Naive thymus-derived CD4-positive, alpha-beta T cell (primary cell): ENCODE data around the gene CENPH. TPM values are rescaled to one million over a fixed set of nuclear protein-coding genes. Genes with fewer than 3 reads are reported as not detected.
A peak's percentile ranks its signal among the peaks of the same experiment; 100 is the strongest.
"Not testable (repeated sequence)": the region's sequence is repeated elsewhere in the genome, so short reads cannot be mapped to it uniquely, and the experiment has no call there.

ENCODE experiments used
- ATAC-seq: fragments of 150-1000 bp; cut with Tn5 transposase; 2 replicates; pipeline ENCODE4 v1.10.0; 2021; ENCODE audit warnings: mild to moderate bottlenecking, moderate library complexity
- CTCF ChIA-PET: fragments of 350-600 bp; sonication (Branson Sonifier 250); formaldehyde crosslinking; loops from one replicate; lab custom pipeline; 2021; ENCODE audit warnings: antibody characterized with exemption; lab: Charles Lee
- POLR2A ChIA-PET: fragments of 350-600 bp; sonication (Branson Sonifier 250); formaldehyde crosslinking; loops from one replicate; lab custom pipeline; 2021; ENCODE audit warnings: antibody characterized with exemption, inconsistent platforms; lab: Charles Lee
- DNase-seq, 9 donors: peaks; one replicate each; pipeline versions ENCODE4 v3.0.0 to v3.0.0-alpha.2; 2020 to 2022; ENCODE audit warnings: mixed read lengths in 1 of 9
- H3K27ac ChIP-seq: one replicate; pipeline ENCODE4 v1.7.0; 2013; ENCODE audit warnings: mild to moderate bottlenecking, low read depth, low read length, moderate library complexity
- H3K27me3 ChIP-seq, 2 donors: one replicate each; pipeline ENCODE4 v1.7.0; 2013; ENCODE audit warnings: low read length in 2 of 2, mild to moderate bottlenecking in 2 of 2, moderate library complexity in 2 of 2; ENCODE audit not compliant: control insufficient read depth in 2 of 2, insufficient read depth in 2 of 2
- H3K36me3 ChIP-seq, 3 experiments: 1 replicate in 2 of 3; 2 replicates in 1 of 3; pipeline ENCODE4 v1.7.0; 2013; ENCODE audit warnings: low read length in 3 of 3, mild to moderate bottlenecking in 3 of 3, moderate library complexity in 1 of 3; ENCODE audit not compliant: insufficient read depth in 3 of 3, control insufficient read depth in 2 of 3
- H3K4me1 ChIP-seq, 2 donors: one replicate each; pipeline ENCODE4 v1.7.0; 2013; ENCODE audit warnings: low read length in 2 of 2, mild to moderate bottlenecking in 2 of 2, moderate library complexity in 1 of 2; ENCODE audit not compliant: control insufficient read depth in 2 of 2, insufficient read depth in 2 of 2
- H3K4me3 ChIP-seq: 2 replicates; pipeline ENCODE4 v1.7.0; 2013; ENCODE audit warnings: mild to moderate bottlenecking, low read length
- H3K9me3 ChIP-seq, 3 experiments: 1 replicate in 2 of 3; 2 replicates in 1 of 3; pipeline ENCODE4 v1.7.0; 2013; ENCODE audit warnings: low read length in 3 of 3; ENCODE audit not compliant: control insufficient read depth in 2 of 3
- H3K27ac Mint-ChIP-seq, 9 donors: one replicate each; pipeline ENCODE4 v1.8.0; 2020 to 2022; ENCODE audit warnings: mixed read lengths in 9 of 9, mild to moderate bottlenecking in 8 of 9, moderate library complexity in 5 of 9, inconsistent platforms in 2 of 9
- H3K27me3 Mint-ChIP-seq, 5 donors: one replicate each; pipeline ENCODE4 v1.8.0; 2021 to 2022; ENCODE audit warnings: mixed read lengths in 5 of 5, mild to moderate bottlenecking in 1 of 5
- H3K36me3 Mint-ChIP-seq, 5 donors: one replicate each; pipeline ENCODE4 v1.8.0; 2020 to 2022; ENCODE audit warnings: mixed read lengths in 5 of 5, mild to moderate bottlenecking in 3 of 5, inconsistent platforms in 1 of 5
- H3K4me1 Mint-ChIP-seq, 7 donors: one replicate each; pipeline ENCODE4 v1.8.0; 2020 to 2022; ENCODE audit warnings: mixed read lengths in 7 of 7, mild to moderate bottlenecking in 3 of 7, inconsistent platforms in 1 of 7
- H3K4me3 Mint-ChIP-seq, 10 donors: one replicate each; pipeline ENCODE4 v1.8.0; 2020 to 2022; ENCODE audit warnings: mild to moderate bottlenecking in 10 of 10, mixed read lengths in 10 of 10, moderate library complexity in 6 of 10, inconsistent platforms in 2 of 10
- H3K9me3 Mint-ChIP-seq, 11 donors: one replicate each; pipeline ENCODE4 v1.8.0; 2020 to 2022; ENCODE audit warnings: mixed read lengths in 11 of 11, mild to moderate bottlenecking in 4 of 11, inconsistent platforms in 1 of 11, moderate library complexity in 1 of 11
- intact Hi-C, 2 donors: fragments of 100-400 bp; cut with micrococcal nuclease; formaldehyde crosslinking; loops; one replicate each; pipeline ENCODE4 v1.15.1; 2023
- polyA plus RNA-seq, 2 donors: library from polyadenylated mRNA; unstranded; fragments of 300-500 nt; fragmentation: Illumina TruSeq; gene quantifications; one replicate each; pipeline ENCODE4 v1.2.3, GENCODE V29; 2021
- total RNA-seq, 6 experiments: library from RNA in 5 of 6; stranded (reverse) in 5 of 6; gene quantifications; 1 replicate in 5 of 6; 2 replicates in 1 of 6; pipeline ENCODE4 v1.2.3 and lab custom pipeline; 2021 to 2026

The CENPH gene
- 10 to 100 TPM in 1 of 5 experiments, 1 to 10 TPM in 4; 3.4 to 25.3 (median 8.2) TPM for total RNA-seq
- polyA plus RNA-seq, result 10 to 100 TPM in 1 of 2 donors, 1 to 10 TPM in 1; 7.4 to 10.5 TPM
- total RNA-seq (lab: John Stamatoyannopoulos, UW), result 3.4 reads per million, percentile 18 among the genes with 10 or more reads in this experiment

- H3K36me3 ChIP-seq, result peaks cover 0 to 7% (median 0%) of the 10 kb centered on the region in 3 experiments
- H3K27ac Mint-ChIP-seq, result peak within 1 kb of the TSS; percentile 85 to 96 (median 92)
- DNase-seq, result peak; percentile 83 to 92 (median 90)
- peak; percentile 99 for ATAC-seq
- peaks cover 0 to 19% (median 16%) of the 10 kb centered on the region in 7 donors for H3K4me1 Mint-ChIP-seq
- H3K27me3 Mint-ChIP-seq, result no peaks in the 10 kb centered on the region
- H3K9me3 ChIP-seq, result no peaks in the 10 kb centered on the region
- peak within 1 kb of the TSS; percentile 75 for H3K27ac ChIP-seq
- H3K4me1 ChIP-seq, result peaks cover 9 to 11% of the 10 kb centered on the region in 2 donors
- intact Hi-C loops, result loop anchor here (1.0 to 2.0 kb wide), 7 partner anchors 22 to 180 kb away; partner anchors contain the start of genes AK6 (in 2 of the 2), CCDC125 (in 2 of the 2), CCNB1 (in 2 of the 2) and CDK7 (in 2 of the 2)
- H3K4me3 ChIP-seq, result peak within 1 kb of the TSS; percentile 99
- H3K4me3 Mint-ChIP-seq, result peak within 1 kb of the TSS; percentile 86 to 96 (median 92)
- CTCF ChIA-PET, result interaction anchor here (0.6 to 1.0 kb wide), 2 partner anchors 9 to 27 kb away, joined by 3 to 5 read pairs; no protein-coding TSS in a partner anchor
- POLR2A ChIA-PET, result interaction anchor here (1.0 to 2.4 kb wide), 2 partner anchors 22 to 45 kb away, joined by 6 to 11 read pairs; partner anchors contain the start of genes CCNB1 and CDK7
- H3K9me3 Mint-ChIP-seq, result no peaks in the 10 kb centered on the region
- no peaks in the 10 kb centered on the region for H3K27me3 ChIP-seq
- H3K36me3 Mint-ChIP-seq, result peaks cover 0 to 4% (median 2%) of the 10 kb centered on the region in 5 donors
These were observed at the start of gene CENPH for GRCh38 chr5:69189162-69190086. Gene CENPH, plus strand, starts transcription at chr5:69189583. Its CDS starts 52 bp downstream, at chr5:69189635.

GRCh38 chr5:69140239-69140638 lies 49.1 kb upstream of the CENPH start:
- H3K9me3 ChIP-seq, H3K4me3 ChIP-seq, H3K27ac Mint-ChIP-seq, ATAC-seq, H3K36me3 ChIP-seq, intact Hi-C loops, CTCF ChIA-PET, H3K36me3 Mint-ChIP-seq, DNase-seq, H3K27me3 Mint-ChIP-seq, H3K27ac ChIP-seq, H3K4me1 ChIP-seq, H3K27me3 ChIP-seq, H3K4me1 Mint-ChIP-seq, H3K4me3 Mint-ChIP-seq, POLR2A ChIA-PET: not testable (repeated sequence)
- H3K9me3 Mint-ChIP-seq, result peaks cover 0 to 10% (median 8%) of the 10 kb centered on the region in 11 donors

- ATAC-seq (no peak), DNase-seq (no peak)
- H3K9me3 ChIP-seq, result no peaks in the 10 kb centered on the region
- peaks cover 0 to 7% (median 0%) of the 10 kb centered on the region in 5 donors for H3K36me3 Mint-ChIP-seq
- intact Hi-C loops, result no loop called here
- no peak overlapping the region for H3K4me3 Mint-ChIP-seq
- no peaks in the 10 kb centered on the region for H3K36me3 ChIP-seq
- H3K4me1 Mint-ChIP-seq, result no peaks in the 10 kb centered on the region
- ChIA-PET CTCF (interaction anchor here (0.7 kb wide), 1 partner anchor 120 kb away, joined by 3 read pairs; no protein-coding TSS in a partner anchor), POLR2A (no interaction called here)
- no peak overlapping the region for H3K27ac Mint-ChIP-seq
- H3K4me1 ChIP-seq, result no peaks in the 10 kb centered on the region
- no peaks in the 10 kb centered on the region for H3K27me3 Mint-ChIP-seq
- H3K4me3 ChIP-seq, result no peak overlapping the region
- H3K9me3 Mint-ChIP-seq, result peaks cover 0 to 10% (median 8%) of the 10 kb centered on the region in 11 donors
- H3K27ac ChIP-seq, result no peak overlapping the region
- H3K27me3 ChIP-seq, result no peaks in the 10 kb centered on the region
These were observed 48.6 kb upstream of the CENPH start for GRCh38 chr5:69140827-69141226.

- H3K4me3 ChIP-seq, H3K27ac Mint-ChIP-seq, H3K4me1 Mint-ChIP-seq, ATAC-seq, H3K4me3 Mint-ChIP-seq, POLR2A ChIA-PET, H3K9me3 ChIP-seq, intact Hi-C loops, H3K27me3 Mint-ChIP-seq, H3K4me1 ChIP-seq, H3K36me3 ChIP-seq, H3K9me3 Mint-ChIP-seq, DNase-seq, CTCF ChIA-PET, H3K27me3 ChIP-seq, H3K27ac ChIP-seq: not testable (repeated sequence)
- H3K36me3 Mint-ChIP-seq, result peaks cover 0 to 16% (median 0%) of the 10 kb centered on the region in 5 donors
These were observed 40.8 kb upstream of the CENPH start for GRCh38 chr5:69148576-69148975.

- Histone ChIP-seq H3K36me3 (no peaks in the 10 kb centered on the region), H3K4me1 (no peaks in the 10 kb centered on the region), H3K9me3 (no peaks in the 10 kb centered on the region), H3K27ac (no peak overlapping the region), H3K27me3 (no peaks in the 10 kb centered on the region), H3K4me3 (no peak overlapping the region)
- no peaks in the 10 kb centered on the region for H3K4me1 Mint-ChIP-seq
- peaks cover 0 to 2% (median 0%) of the 10 kb centered on the region in 11 donors for H3K9me3 Mint-ChIP-seq
- ChIA-PET POLR2A (no interaction called here), CTCF (no interaction called here)
- H3K36me3 Mint-ChIP-seq, result peaks cover 0 to 16% (median 0%) of the 10 kb centered on the region in 5 donors
- H3K27me3 Mint-ChIP-seq, result no peaks in the 10 kb centered on the region
- no peak for ATAC-seq
- H3K4me3 Mint-ChIP-seq, result no peak overlapping the region
- no peak overlapping the region for H3K27ac Mint-ChIP-seq
- intact Hi-C loops, result no loop called here
- no peak for DNase-seq
These were observed 40.3 kb upstream of the CENPH start for GRCh38 chr5:69148981-69149675.

- POLR2A ChIA-PET, result no interaction called here
- Histone ChIP-seq H3K9me3 (no peaks in the 10 kb centered on the region), H3K27ac (no peak overlapping the region), H3K36me3 (no peaks in the 10 kb centered on the region), H3K4me1 (no peaks in the 10 kb centered on the region), H3K4me3 (no peak overlapping the region), H3K27me3 (no peaks in the 10 kb centered on the region)
- no peak for ATAC-seq
- no peak overlapping the region for H3K4me3 Mint-ChIP-seq
- no peak overlapping the region for H3K27ac Mint-ChIP-seq
- H3K27me3 Mint-ChIP-seq, result no peaks in the 10 kb centered on the region
- intact Hi-C loops, result no loop called here
- no peaks in the 10 kb centered on the region for H3K4me1 Mint-ChIP-seq
- CTCF ChIA-PET, result no interaction called here
- peaks cover 0 to 2% (median 0%) of the 10 kb centered on the region in 11 donors for H3K9me3 Mint-ChIP-seq
- H3K36me3 Mint-ChIP-seq, result peaks cover 0 to 17% (median 0%) of the 10 kb centered on the region in 5 donors
- DNase-seq, result no peak
These were observed 39.7 kb upstream of the CENPH start for GRCh38 chr5:69149676-69150010.
